HCT116 (cell line): ENCODE results near the gene BRINP2.

ENCODE experiments used
- EZH2 ChIP-seq: fragments of 200-600 bp; sonication (generic); IDR thresholded peaks from 2 replicates; pipeline ENCODE4 v1.6.1; 2017; ENCODE audit warnings: antibody characterized with exemption, mixed run types
- EZH2phosphoT487 ChIP-seq: fragments of 200-600 bp; IDR thresholded peaks from 2 replicates; pipeline ENCODE4 v1.6.1; 2018; ENCODE audit warnings: antibody characterized with exemption, borderline replicate concordance
- POLR2A ChIP-seq: IDR thresholded peaks from 2 replicates; pipeline ENCODE4 v1.7.0; 2011; ENCODE audit warnings: borderline replicate concordance; ENCODE audit not compliant: insufficient read depth, insufficient read length; ENCODE audit errors: extremely low read depth
- POLR2AphosphoS5 ChIP-seq: IDR thresholded peaks from 2 replicates; pipeline ENCODE4 v1.6.1; 2011; ENCODE audit warnings: mild to moderate bottlenecking, low read depth, low read length, moderate library complexity
- YY1 ChIP-seq: IDR thresholded peaks from 2 replicates; pipeline ENCODE4 v1.6.1; 2011; ENCODE audit warnings: low read length, low read depth, moderate library complexity, mild to moderate bottlenecking; ENCODE audit not compliant: insufficient replicate concordance; ENCODE audit errors: extremely low read depth
- ZNF274 ChIP-seq: fragments of 200-500 bp; sonication (Bioruptor generic); IDR thresholded peaks from 2 replicates; pipeline ENCODE4 v1.6.1; 2014; ENCODE audit warnings: mild to moderate bottlenecking, low read depth, low read length, inconsistent platforms
- TF ChIP-seq, protein P1 (sequence below): IDR thresholded peaks from 2 replicates; pipeline ENCODE4 v1.6.1; 2012
- TF ChIP-seq, protein P2 (sequence below), 3 experiments: fragments of 200-600 bp in 1 of 3; sonication (generic) in 1 of 3; IDR thresholded peaks in 2 of 3; conservative IDR thresholded peaks in 1 of 3; 2 replicates each; pipeline ENCODE4 v1.5.1; 2012 to 2017; ENCODE audit warnings: low read depth in 2 of 3, low read length in 2 of 3, antibody characterized with exemption in 1 of 3, borderline replicate concordance in 1 of 3, control low read depth in 1 of 3, mild to moderate bottlenecking in 1 of 3, mixed read lengths in 1 of 3, mixed run types in 1 of 3, moderate library complexity in 1 of 3; ENCODE audit not compliant: insufficient read depth in 1 of 3
- TF ChIP-seq, protein P3 (sequence below): IDR thresholded peaks from 2 replicates; pipeline ENCODE4 v1.6.1; 2012; ENCODE audit warnings: low read depth

DNA sequence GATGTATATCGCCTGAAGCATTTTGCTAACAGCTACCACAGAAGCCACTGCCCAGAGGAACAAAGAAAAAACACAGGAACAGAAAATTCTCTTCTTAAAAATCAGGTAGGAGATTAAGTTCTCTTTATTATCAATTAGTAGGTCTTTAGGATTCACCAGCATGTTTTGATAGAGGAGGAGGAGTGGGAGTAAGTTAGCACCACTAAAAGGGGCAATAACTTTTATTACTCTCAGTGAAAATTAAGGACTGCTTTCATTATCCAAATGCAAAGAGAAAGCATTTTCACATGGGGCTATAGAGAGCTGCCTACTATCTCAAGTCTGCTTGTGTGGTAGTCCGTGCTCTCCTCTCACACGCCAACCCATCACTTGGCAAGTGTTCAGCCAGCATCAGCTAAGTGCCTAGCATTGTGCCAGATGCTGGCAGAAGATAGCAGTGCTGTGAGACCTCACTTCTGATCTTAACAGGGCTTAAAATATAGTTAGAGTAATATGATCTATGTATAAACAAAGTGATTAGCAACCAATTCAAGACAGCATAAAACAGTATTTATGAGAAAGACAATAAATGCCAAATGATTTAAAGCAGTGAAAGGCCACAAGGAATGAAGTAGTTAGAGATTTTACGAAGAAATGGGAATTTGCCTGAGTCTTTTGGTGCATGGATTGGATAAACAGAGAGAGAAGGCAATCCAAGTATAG, 46.0 kb upstream of the BRINP2 start:
- TF ChIP-seq, protein P1, sequence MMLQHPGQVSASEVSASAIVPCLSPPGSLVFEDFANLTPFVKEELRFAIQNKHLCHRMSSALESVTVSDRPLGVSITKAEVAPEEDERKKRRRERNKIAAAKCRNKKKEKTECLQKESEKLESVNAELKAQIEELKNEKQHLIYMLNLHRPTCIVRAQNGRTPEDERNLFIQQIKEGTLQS, result no peak
- TF ChIP-seq, protein P2, sequence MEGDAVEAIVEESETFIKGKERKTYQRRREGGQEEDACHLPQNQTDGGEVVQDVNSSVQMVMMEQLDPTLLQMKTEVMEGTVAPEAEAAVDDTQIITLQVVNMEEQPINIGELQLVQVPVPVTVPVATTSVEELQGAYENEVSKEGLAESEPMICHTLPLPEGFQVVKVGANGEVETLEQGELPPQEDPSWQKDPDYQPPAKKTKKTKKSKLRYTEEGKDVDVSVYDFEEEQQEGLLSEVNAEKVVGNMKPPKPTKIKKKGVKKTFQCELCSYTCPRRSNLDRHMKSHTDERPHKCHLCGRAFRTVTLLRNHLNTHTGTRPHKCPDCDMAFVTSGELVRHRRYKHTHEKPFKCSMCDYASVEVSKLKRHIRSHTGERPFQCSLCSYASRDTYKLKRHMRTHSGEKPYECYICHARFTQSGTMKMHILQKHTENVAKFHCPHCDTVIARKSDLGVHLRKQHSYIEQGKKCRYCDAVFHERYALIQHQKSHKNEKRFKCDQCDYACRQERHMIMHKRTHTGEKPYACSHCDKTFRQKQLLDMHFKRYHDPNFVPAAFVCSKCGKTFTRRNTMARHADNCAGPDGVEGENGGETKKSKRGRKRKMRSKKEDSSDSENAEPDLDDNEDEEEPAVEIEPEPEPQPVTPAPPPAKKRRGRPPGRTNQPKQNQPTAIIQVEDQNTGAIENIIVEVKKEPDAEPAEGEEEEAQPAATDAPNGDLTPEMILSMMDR (IDR thresholded peaks at IDR 0.05 in 2 of 3, conservative IDR thresholded peaks at IDR 0.05 in 1 of 3; ENCODE audit: borderline replicate concordance in 1 of 3, insufficient read depth in 1 of 3, low read depth in 2 of 3, low read length in 2 of 3), result no peak
- TF ChIP-seq ZNF274 (no peak), POLR2AphosphoS5 (no peak), POLR2A (no peak), YY1 (no peak), EZH2phosphoT487 (no peak), EZH2 (no peak)
- TF ChIP-seq, protein P3, sequence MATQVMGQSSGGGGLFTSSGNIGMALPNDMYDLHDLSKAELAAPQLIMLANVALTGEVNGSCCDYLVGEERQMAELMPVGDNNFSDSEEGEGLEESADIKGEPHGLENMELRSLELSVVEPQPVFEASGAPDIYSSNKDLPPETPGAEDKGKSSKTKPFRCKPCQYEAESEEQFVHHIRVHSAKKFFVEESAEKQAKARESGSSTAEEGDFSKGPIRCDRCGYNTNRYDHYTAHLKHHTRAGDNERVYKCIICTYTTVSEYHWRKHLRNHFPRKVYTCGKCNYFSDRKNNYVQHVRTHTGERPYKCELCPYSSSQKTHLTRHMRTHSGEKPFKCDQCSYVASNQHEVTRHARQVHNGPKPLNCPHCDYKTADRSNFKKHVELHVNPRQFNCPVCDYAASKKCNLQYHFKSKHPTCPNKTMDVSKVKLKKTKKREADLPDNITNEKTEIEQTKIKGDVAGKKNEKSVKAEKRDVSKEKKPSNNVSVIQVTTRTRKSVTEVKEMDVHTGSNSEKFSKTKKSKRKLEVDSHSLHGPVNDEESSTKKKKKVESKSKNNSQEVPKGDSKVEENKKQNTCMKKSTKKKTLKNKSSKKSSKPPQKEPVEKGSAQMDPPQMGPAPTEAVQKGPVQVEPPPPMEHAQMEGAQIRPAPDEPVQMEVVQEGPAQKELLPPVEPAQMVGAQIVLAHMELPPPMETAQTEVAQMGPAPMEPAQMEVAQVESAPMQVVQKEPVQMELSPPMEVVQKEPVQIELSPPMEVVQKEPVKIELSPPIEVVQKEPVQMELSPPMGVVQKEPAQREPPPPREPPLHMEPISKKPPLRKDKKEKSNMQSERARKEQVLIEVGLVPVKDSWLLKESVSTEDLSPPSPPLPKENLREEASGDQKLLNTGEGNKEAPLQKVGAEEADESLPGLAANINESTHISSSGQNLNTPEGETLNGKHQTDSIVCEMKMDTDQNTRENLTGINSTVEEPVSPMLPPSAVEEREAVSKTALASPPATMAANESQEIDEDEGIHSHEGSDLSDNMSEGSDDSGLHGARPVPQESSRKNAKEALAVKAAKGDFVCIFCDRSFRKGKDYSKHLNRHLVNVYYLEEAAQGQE, result no peak
